ENCODE results near the gene FOXA1.

Gene FOXA1

GRCh38 chr14:37596790-37597472 is 1.9 kb upstream of the FOXA1 start:
- Mint-ChIP-seq H3K9me3 (peaks cover 4% of the 10 kb centered on the region), H3K36me3 (peaks cover 5% of the 10 kb centered on the region), H3K4me3 (no peak overlapping the region), H3K27ac (no peak overlapping the region), H3K4me1 (peaks cover 15% of the 10 kb centered on the region)
- ATAC-seq (no peak), DNase-seq (ENCODE audit: low spot score in 2 of 2) (no peak)

- H3K36me3 Mint-ChIP-seq, result peaks cover 5% of the 10 kb centered on the region
- peak overlapping the region; percentile 36 for H3K27ac Mint-ChIP-seq
- H3K4me1 Mint-ChIP-seq, result peaks cover 15% of the 10 kb centered on the region
- peak overlapping the region; percentile 48 for H3K4me3 Mint-ChIP-seq
- H3K9me3 Mint-ChIP-seq, result peaks cover 6% of the 10 kb centered on the region
- ATAC-seq (peak; percentile 91), DNase-seq (ENCODE audit: low spot score in 2 of 2) (peak in 1 of 2 donors; percentile 59)
Observed at GRCh38 chr14:37595809-37596621, 966 bp upstream of the FOXA1 start.

GRCh38 chr14:37594238-37594970 is 645 bp downstream of the FOXA1 start:
- Mint-ChIP-seq H3K4me3 (peak overlapping the region; percentile 39), H3K27ac (no peak overlapping the region), H3K9me3 (peaks cover 9% of the 10 kb centered on the region), H3K36me3 (peaks cover 5% of the 10 kb centered on the region), H3K4me1 (peaks cover 15% of the 10 kb centered on the region)
- ATAC-seq, result no peak
- no peak for DNase-seq (ENCODE audit: low spot score in 2 of 2)

- H3K36me3 Mint-ChIP-seq, result peaks cover 5% of the 10 kb centered on the region
- peaks cover 9% of the 10 kb centered on the region for H3K4me1 Mint-ChIP-seq
- H3K27ac Mint-ChIP-seq, result no peak overlapping the region
- peaks cover 7% of the 10 kb centered on the region for H3K9me3 Mint-ChIP-seq
- H3K4me3 Mint-ChIP-seq, result peak overlapping the region; percentile 39
- no peak for DNase-seq (ENCODE audit: low spot score in 2 of 2)
- no peak for ATAC-seq
Observed at GRCh38 chr14:37593511-37594237, 1.4 kb downstream of the FOXA1 start.

GRCh38 chr14:37592482-37593408 is 2.3 kb downstream of the FOXA1 start:
- no peak overlapping the region for H3K27ac Mint-ChIP-seq
- DNase-seq (ENCODE audit: low spot score in 2 of 2) (no peak), ATAC-seq (no peak)
- H3K4me1 Mint-ChIP-seq, result peaks cover 9% of the 10 kb centered on the region
- peaks cover 7% of the 10 kb centered on the region for H3K9me3 Mint-ChIP-seq
- peaks cover 5% of the 10 kb centered on the region for H3K36me3 Mint-ChIP-seq
- no peak overlapping the region for H3K4me3 Mint-ChIP-seq

- DNase-seq (ENCODE audit: low spot score in 2 of 2), result no peak
- peaks cover 9% of the 10 kb centered on the region for H3K4me1 Mint-ChIP-seq
- no peak for ATAC-seq
- no peak overlapping the region for H3K27ac Mint-ChIP-seq
- no peak overlapping the region for H3K4me3 Mint-ChIP-seq
- peaks cover 5% of the 10 kb centered on the region for H3K36me3 Mint-ChIP-seq
- peaks cover 7% of the 10 kb centered on the region for H3K9me3 Mint-ChIP-seq
Observed at GRCh38 chr14:37591941-37592481, 3.0 kb downstream of the FOXA1 start.

- Mint-ChIP-seq H3K4me1 (peaks cover 9% of the 10 kb centered on the region), H3K27ac (peak overlapping the region; percentile 63), H3K4me3 (no peak overlapping the region), H3K36me3 (peaks cover 5% of the 10 kb centered on the region), H3K9me3 (peaks cover 7% of the 10 kb centered on the region)
- DNase-seq (ENCODE audit: low spot score in 2 of 2), result no peak
- ATAC-seq, result no peak
Observed at GRCh38 chr14:37591311-37591940, 3.6 kb downstream of the FOXA1 start.

GRCh38 chr14:37590428-37591139 is 4.5 kb downstream of the FOXA1 start:
- Mint-ChIP-seq H3K36me3 (peaks cover 1% of the 10 kb centered on the region), H3K27ac (peak overlapping the region; percentile 63), H3K9me3 (peaks cover 7% of the 10 kb centered on the region), H3K4me1 (peaks cover 5% of the 10 kb centered on the region), H3K4me3 (no peak overlapping the region)
- ATAC-seq, result no peak
- no peak for DNase-seq (ENCODE audit: low spot score in 2 of 2)

GRCh38 chr14:37589715-37590427 is 5.2 kb downstream of the FOXA1 start:
- peaks cover 4% of the 10 kb centered on the region for H3K4me1 Mint-ChIP-seq
- DNase-seq (ENCODE audit: low spot score in 2 of 2) (no peak), ATAC-seq (no peak)
- H3K27ac Mint-ChIP-seq, result no peak overlapping the region
- H3K36me3 Mint-ChIP-seq, result no peaks in the 10 kb centered on the region
- no peak overlapping the region for H3K4me3 Mint-ChIP-seq
- peaks cover 7% of the 10 kb centered on the region for H3K9me3 Mint-ChIP-seq

- H3K36me3 Mint-ChIP-seq, result no peaks in the 10 kb centered on the region
- H3K9me3 Mint-ChIP-seq, result peaks cover 7% of the 10 kb centered on the region
- H3K4me1 Mint-ChIP-seq, result peaks cover 2% of the 10 kb centered on the region
- DNase-seq (ENCODE audit: low spot score in 2 of 2) (no peak), ATAC-seq (no peak)
- H3K4me3 Mint-ChIP-seq, result no peak overlapping the region
- H3K27ac Mint-ChIP-seq, result no peak overlapping the region
Observed at GRCh38 chr14:37588956-37589714, 5.9 kb downstream of the FOXA1 start.

GRCh38 chr14:37588667-37588955 is 6.4 kb downstream of the FOXA1 start:
- H3K27ac Mint-ChIP-seq, result no peak overlapping the region
- DNase-seq (ENCODE audit: low spot score in 2 of 2) (no peak), ATAC-seq (no peak)
- H3K4me3 Mint-ChIP-seq, result no peak overlapping the region
- no peaks in the 10 kb centered on the region for H3K4me1 Mint-ChIP-seq
- H3K9me3 Mint-ChIP-seq, result peaks cover 7% of the 10 kb centered on the region
- no peaks in the 10 kb centered on the region for H3K36me3 Mint-ChIP-seq

GRCh38 chr14:37587881-37588666 is 7.0 kb downstream of the FOXA1 start:
- no peak overlapping the region for H3K27ac Mint-ChIP-seq
- no peaks in the 10 kb centered on the region for H3K4me1 Mint-ChIP-seq

More at GRCh38 chr14:37587881-37588666, 7.0 kb downstream of the FOXA1 start:
- DNase-seq (ENCODE audit: low spot score in 2 of 2) (no peak), ATAC-seq (no peak)
- Mint-ChIP-seq H3K9me3 (peaks cover 7% of the 10 kb centered on the region), H3K36me3 (no peaks in the 10 kb centered on the region), H3K4me3 (no peak overlapping the region)

Data from stimulated activated effector memory CD8-positive, alpha-beta T cell treated with anti-CD3 and anti-CD28 coated beads, Interleukin-12 subunit alpha, Interleukin-12 subunit beta, amount 100 ng/mL, for 72 hours (primary cell).